Activated gamma-delta T cell (primary cell): ENCODE measurements around the gene SRGAP2.
"Not testable (repeated sequence)": the region's sequence is repeated elsewhere in the genome, so short reads cannot be mapped to it uniquely, and the experiment has no call there.

ENCODE experiments used
- DNase-seq: peaks from one replicate; lab custom pipeline; 2025; lab: John Stamatoyannopoulos, UW

SRGAP2 gene

GRCh38 chr1:206205569-206205968 is 2.2 kb downstream of the SRGAP2 start:
- DNase-seq, result not testable (repeated sequence)

- DNase-seq, result not testable (repeated sequence)
Measured at GRCh38 chr1:206210802-206211201, 7.5 kb downstream of the SRGAP2 start.

- not testable (repeated sequence) for DNase-seq
Measured at GRCh38 chr1:206215600-206216392, 12.5 kb downstream of the SRGAP2 start.

GRCh38 chr1:206218285-206218684 is 14.9 kb downstream of the SRGAP2 start:
- DNase-seq, result not testable (repeated sequence)

DNA sequence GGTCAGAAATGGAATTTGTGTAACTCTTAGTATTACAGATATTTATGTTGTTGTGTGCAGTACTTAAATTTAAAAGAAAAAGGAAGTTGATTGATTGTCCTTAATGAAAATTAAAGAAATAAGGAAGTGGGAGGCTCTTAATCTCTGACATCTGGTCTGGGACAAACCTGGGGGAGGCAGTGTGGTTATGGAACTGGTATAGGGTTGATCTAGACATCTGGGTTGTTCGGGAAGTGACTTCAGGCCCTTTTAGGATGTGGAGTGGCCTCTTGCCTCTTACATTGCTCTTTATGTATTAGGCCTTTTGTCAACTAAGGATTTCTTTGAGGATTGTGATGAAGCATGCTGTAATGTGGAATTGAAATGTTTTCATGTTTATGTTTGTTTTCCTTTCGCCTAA is 15.4 kb downstream of the SRGAP2 start:
- not testable (repeated sequence) for DNase-seq

DNA sequence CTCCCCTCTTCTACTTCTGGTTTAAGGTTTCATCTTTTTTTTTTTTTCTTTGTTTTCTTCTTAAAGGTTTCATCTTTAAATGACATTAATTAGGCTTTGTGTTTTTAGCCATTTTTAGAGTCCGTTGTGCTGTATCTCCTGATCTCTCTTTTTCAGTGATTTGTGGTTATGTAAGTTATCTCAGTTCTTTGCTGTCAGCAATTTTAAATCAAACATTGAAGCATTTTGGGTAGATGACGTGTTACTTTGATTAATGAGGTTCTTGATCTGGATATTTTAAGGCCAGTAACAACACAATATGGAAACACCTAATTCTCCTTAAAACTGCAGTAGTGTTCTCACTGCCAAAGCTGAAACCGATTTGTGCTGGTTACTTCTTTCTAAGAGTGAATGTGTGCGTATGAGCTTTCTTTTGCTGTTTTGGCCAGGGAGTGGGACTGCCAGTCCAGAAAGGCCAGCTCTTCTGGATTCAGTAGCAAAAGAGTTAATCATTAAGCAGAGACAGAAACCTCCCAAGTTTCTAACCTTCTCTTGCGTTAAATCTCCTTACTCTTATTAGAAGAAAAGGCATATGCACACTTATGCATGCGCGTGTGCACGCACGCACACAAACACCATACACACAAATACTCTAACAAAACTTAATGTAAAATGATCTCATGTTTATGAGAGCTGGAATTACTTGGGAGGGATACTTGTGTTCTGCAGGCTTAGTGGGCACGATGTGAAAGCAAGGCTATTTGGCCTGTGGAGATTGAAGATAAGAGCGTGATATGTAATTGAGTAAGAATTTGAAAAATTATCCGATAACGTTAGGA is 16.4 kb downstream of the SRGAP2 start:
- DNase-seq, result not testable (repeated sequence)

GRCh38 chr1:206220332-206221000 is 17.1 kb downstream of the SRGAP2 start:
- DNase-seq, result not testable (repeated sequence)

GRCh38 chr1:206221585-206221984 is 18.2 kb downstream of the SRGAP2 start:
- DNase-seq, result not testable (repeated sequence)

DNA sequence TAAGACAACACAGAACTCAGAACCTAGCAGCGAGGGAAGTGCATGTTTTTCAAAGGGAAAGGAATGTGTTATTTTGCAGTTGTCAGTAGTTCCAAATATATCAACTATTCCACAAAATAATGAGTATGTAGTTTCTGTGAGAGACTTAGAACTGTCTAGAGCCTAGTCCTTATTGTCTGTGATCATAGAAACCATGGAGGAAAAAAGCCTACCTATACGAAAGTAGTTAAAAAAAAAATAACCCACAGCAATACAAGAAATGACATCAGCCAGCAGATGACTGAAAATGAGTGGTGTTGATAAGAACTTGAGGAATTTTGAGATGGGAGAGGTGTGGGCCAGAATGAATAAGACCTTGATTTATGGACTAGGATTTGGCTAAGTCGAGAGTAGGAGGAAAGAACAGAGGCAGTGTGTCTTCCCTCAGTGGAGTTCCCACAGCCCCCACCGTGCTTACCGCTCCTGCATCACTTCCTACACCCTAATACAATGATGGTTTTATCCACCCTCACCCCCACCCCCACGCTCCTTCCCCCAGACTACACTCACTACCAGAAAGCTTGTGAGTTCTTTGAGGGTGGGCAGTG is 20.9 kb downstream of the SRGAP2 start:
- not testable (repeated sequence) for DNase-seq

DNA sequence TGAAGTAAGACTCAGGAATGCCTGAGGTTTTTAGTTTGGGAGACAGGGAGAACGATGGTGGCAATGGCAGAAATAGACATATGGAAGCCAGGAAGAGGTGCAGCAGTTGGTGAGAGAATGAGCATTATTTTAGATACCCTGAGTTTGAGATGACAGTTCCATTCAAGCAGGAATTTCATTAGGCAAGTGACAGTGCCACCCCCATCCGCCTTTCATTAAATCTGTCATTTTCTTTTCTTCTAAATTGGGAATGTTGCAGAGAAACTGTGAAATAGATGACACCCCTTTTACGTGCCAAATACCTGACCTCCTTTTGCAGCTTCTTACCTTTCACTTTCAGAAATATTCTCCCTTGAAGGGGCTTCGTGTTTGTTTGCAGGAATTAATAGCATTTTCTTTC is 22.0 kb downstream of the SRGAP2 start:
- DNase-seq, result not testable (repeated sequence)

GRCh38 chr1:206226886-206227285 is 23.5 kb downstream of the SRGAP2 start:
- DNase-seq, result not testable (repeated sequence)

- DNase-seq, result not testable (repeated sequence)
Measured at GRCh38 chr1:206229286-206229685, 25.9 kb downstream of the SRGAP2 start.

DNA sequence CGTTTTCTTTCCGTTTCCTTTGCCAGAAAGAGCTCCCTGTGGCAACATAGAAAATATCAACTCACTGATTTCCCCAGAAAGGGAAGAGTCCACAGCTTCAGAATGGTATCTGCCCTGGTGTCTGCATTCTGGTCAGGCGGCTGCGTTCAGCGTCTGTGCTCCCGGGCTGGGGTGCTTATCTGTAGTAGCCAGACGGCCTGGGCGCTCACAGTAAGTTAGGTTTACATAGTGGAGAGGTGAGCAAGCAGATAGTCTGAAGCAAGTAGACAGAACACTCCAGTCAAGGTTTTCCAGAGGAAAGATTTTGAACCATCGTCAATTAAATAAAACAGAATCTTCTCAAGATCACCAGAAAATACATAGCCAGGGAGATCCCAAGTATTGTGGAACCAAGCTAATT is 28.6 kb downstream of the SRGAP2 start:
- DNase-seq, result not testable (repeated sequence)

GRCh38 chr1:206232970-206233645 is 29.8 kb downstream of the SRGAP2 start:
- DNase-seq, result not testable (repeated sequence)

DNA sequence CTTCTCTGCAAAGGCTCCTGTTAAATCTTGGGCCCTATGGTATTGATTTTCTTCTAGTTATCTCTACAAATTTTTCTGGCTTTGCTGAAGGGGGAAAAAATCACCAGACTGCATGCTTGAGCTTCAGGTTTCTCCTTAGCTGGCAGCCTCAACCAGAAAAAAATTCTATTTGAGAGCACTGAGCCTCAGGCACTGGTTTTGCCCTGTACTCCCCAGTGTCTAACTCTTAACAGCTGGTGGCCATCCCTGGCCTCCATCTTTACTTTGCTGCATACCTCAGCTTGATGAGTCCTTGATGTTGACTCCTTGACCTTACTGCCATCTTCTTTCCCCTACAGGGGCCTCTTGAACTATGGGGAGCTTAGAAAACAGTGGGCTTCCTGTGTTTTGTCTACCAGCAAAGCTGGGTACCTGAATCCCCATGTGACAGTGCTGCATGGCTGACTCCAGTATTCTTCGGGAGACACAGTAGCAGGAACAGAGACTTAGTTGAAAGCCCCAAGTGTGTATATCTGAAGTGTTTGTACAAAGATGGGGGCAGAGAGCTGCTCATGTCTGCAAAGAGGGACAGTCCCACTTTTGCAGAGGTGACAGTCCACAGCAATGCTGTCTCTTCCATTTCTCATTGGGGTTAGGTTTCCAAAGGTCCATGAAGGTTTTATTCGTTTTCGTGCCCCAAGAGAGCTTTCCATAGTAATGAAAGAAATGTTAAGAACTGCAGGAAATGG is 31.0 kb downstream of the SRGAP2 start:
- not testable (repeated sequence) for DNase-seq

- not testable (repeated sequence) for DNase-seq
Measured at GRCh38 chr1:206235190-206235589, 31.8 kb downstream of the SRGAP2 start.

GRCh38 chr1:206240288-206240687 is 36.9 kb downstream of the SRGAP2 start:
- DNase-seq, result not testable (repeated sequence)

DNA sequence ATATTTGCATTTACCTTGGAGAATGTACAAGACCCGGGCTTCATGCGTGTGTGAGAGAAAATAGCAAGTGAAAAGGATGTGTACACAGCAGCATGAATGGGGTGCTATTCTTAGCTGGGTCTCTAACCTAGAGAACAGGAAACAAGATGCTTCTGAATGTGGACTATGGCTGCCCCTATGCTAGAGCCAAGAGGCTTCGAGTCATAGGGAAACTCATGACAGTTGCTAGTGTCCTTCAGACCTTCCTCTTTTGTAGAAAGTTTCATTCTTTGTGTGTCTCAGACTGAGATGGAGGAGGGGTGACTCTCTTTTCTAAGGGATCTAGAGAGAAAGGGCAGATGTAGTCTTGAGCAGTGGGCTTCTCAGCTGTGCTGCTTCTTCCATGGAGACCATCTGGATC is 40.0 kb downstream of the SRGAP2 start:
- DNase-seq, result not testable (repeated sequence)

GRCh38 chr1:206245479-206245878 is 42.1 kb downstream of the SRGAP2 start:
- not testable (repeated sequence) for DNase-seq

- DNase-seq, result not testable (repeated sequence)
Measured at GRCh38 chr1:206246129-206246886, 43.0 kb downstream of the SRGAP2 start.
